CD14-positive monocyte (primary cell): ENCODE measurements around the gene DDC. TPM values are rescaled to one million over a fixed set of nuclear protein-coding genes. Genes with fewer than 3 reads are reported as not detected.

Source experiments
- DNase-seq, 3 donors: peaks; one replicate each; pipeline ENCODE4 v3.0.0-alpha.2; 2011 to 2022
- H2AFZ ChIP-seq: 2 replicates; pipeline ENCODE4 v1.6.0; 2012; ENCODE audit warnings: mild to moderate bottlenecking, low read depth, low read length, inconsistent platforms; ENCODE audit not compliant: insufficient read depth, poor library complexity, severe bottlenecking
- H3K27ac ChIP-seq, 2 donors: 1 replicate in 1 of 2; 2 replicates in 1 of 2; pipeline ENCODE4 v1.5.1; 2012 to 2013; ENCODE audit warnings: low read length in 2 of 2, control low read depth in 1 of 2, inconsistent platforms in 1 of 2, low read depth in 1 of 2, mild to moderate bottlenecking in 1 of 2
- H3K27me3 ChIP-seq, 2 donors: one replicate each; pipeline versions ENCODE4 v1.6.0 to v1.6.1; 2011 to 2013; ENCODE audit warnings: low read length in 2 of 2; ENCODE audit not compliant: control insufficient read depth in 2 of 2, insufficient read depth in 2 of 2
- H3K36me3 ChIP-seq, 2 donors: replicated peaks in 1 of 2; 1 replicate in 1 of 2; 2 replicates in 1 of 2; pipeline versions ENCODE4 v1.5.1 to v1.6.1; 2012 to 2013; ENCODE audit warnings: low read length in 2 of 2, control low read depth in 1 of 2, inconsistent platforms in 1 of 2, mild to moderate bottlenecking in 1 of 2; ENCODE audit not compliant: insufficient read depth in 2 of 2, control insufficient read depth in 1 of 2
- H3K4me1 ChIP-seq, 2 donors: 1 replicate in 1 of 2; 2 replicates in 1 of 2; pipeline versions ENCODE4 v1.5.1 to v1.6.1; 2012 to 2013; ENCODE audit warnings: low read length in 2 of 2, control low read depth in 1 of 2, inconsistent platforms in 1 of 2, mild to moderate bottlenecking in 1 of 2, moderate library complexity in 1 of 2; ENCODE audit not compliant: insufficient read depth in 2 of 2, control insufficient read depth in 1 of 2
- H3K4me2 ChIP-seq: replicated peaks from 2 replicates; pipeline ENCODE3; 2012; ENCODE audit warnings: low read length, moderate library complexity, mild to moderate bottlenecking; ENCODE audit not compliant: poor library complexity, severe bottlenecking; ENCODE audit errors: extremely low read depth
- H3K4me3 ChIP-seq, 3 experiments: fragments of 200-600 bp in 1 of 3; sonication (generic) in 1 of 3; replicated peaks in 1 of 3; 1 replicate in 2 of 3; 2 replicates in 1 of 3; pipeline ENCODE4 v1.5.1; 2011 to 2013; ENCODE audit warnings: low read length in 3 of 3, mild to moderate bottlenecking in 3 of 3, control low read depth in 2 of 3, low read depth in 2 of 3, inconsistent platforms in 1 of 3, moderate library complexity in 1 of 3
- H3K79me2 ChIP-seq: 2 replicates; pipeline ENCODE4 v1.6.0; 2012; ENCODE audit warnings: mild to moderate bottlenecking, control low read depth, inconsistent platforms, low read length, moderate library complexity; ENCODE audit not compliant: insufficient read depth
- H3K9ac ChIP-seq: 2 replicates; pipeline ENCODE4 v1.6.0; 2017; ENCODE audit warnings: low read length, mild to moderate bottlenecking; ENCODE audit not compliant: insufficient read depth, poor library complexity, severe bottlenecking
- H3K9me3 ChIP-seq, 2 donors: replicated peaks in 1 of 2; 1 replicate in 1 of 2; 2 replicates in 1 of 2; pipeline versions ENCODE4 v1.5.1 to v1.6.1; 2012 to 2013; ENCODE audit warnings: low read length in 2 of 2, control low read depth in 1 of 2; ENCODE audit not compliant: control insufficient read depth in 1 of 2, insufficient read depth in 1 of 2
- H4K20me1 ChIP-seq: 2 replicates; pipeline ENCODE4 v1.6.0; 2012; ENCODE audit warnings: mild to moderate bottlenecking, low read length, control low read depth, moderate library complexity; ENCODE audit not compliant: insufficient read depth
- H3K27ac Mint-ChIP-seq, 7 donors: one replicate each; pipeline ENCODE4 v1.8.0; 2020; ENCODE audit warnings: mild to moderate bottlenecking in 7 of 7, mixed read lengths in 7 of 7, moderate library complexity in 6 of 7, inconsistent platforms in 2 of 7
- H3K27me3 Mint-ChIP-seq, 3 donors: one replicate each; pipeline ENCODE4 v1.8.0; 2021 to 2022; ENCODE audit warnings: low read depth in 3 of 3, mild to moderate bottlenecking in 3 of 3, mixed read lengths in 3 of 3, moderate library complexity in 3 of 3, inconsistent platforms in 1 of 3
- H3K36me3 Mint-ChIP-seq, 2 donors: one replicate each; pipeline ENCODE4 v1.8.0; 2020; ENCODE audit warnings: mixed read lengths in 2 of 2, inconsistent platforms in 1 of 2, mild to moderate bottlenecking in 1 of 2
- H3K4me1 Mint-ChIP-seq: one replicate; pipeline ENCODE4 v1.8.0; 2020; ENCODE audit warnings: mild to moderate bottlenecking, mixed read lengths
- H3K4me3 Mint-ChIP-seq, 2 donors: one replicate each; pipeline ENCODE4 v1.8.0; 2020; ENCODE audit warnings: mild to moderate bottlenecking in 2 of 2, mixed read lengths in 2 of 2, moderate library complexity in 1 of 2
- H3K9me3 Mint-ChIP-seq, 7 donors: one replicate each; pipeline ENCODE4 v1.8.0; 2020 to 2022; ENCODE audit warnings: mixed read lengths in 7 of 7, mild to moderate bottlenecking in 6 of 7, moderate library complexity in 6 of 7, inconsistent platforms in 2 of 7
- WGBS: methylation state at CpG from one replicate; pipeline ENCODE4 v1.1.5; 2013; ENCODE audit warnings: missing lambda C conversion rate; ENCODE audit not compliant: insufficient coverage; 5-methylcytosine and 5-hydroxymethylcytosine counted together
- intact Hi-C, 2 donors: fragments of 100-400 bp; cut with micrococcal nuclease; formaldehyde crosslinking; loops; one replicate each; pipeline versions ENCODE4 v1.15.0 to v1.15.1; 2023
- polyA plus RNA-seq, 3 donors: library from polyadenylated mRNA; depleted of rRNA in 1 of 3; unstranded in 2 of 3; stranded (reverse) in 1 of 3; fragments of 300-500 nt in 2 of 3; fragments of >200 nt in 1 of 3; fragmentation: Illumina TruSeq in 2 of 3; gene quantifications; 1 replicate in 2 of 3; 2 replicates in 1 of 3; pipeline ENCODE4 v1.2.3, GENCODE V29; 2012 to 2021
- TF ChIP-seq, protein P1 (sequence below): fragments of 200-600 bp; IDR thresholded peaks from one replicate; pipeline ENCODE4 v1.8.0; 2022; ENCODE audit warnings: antibody characterized with exemption, mild to moderate bottlenecking

The DDC gene
- polyA plus RNA-seq, 3 donors, result not detected

DNA sequence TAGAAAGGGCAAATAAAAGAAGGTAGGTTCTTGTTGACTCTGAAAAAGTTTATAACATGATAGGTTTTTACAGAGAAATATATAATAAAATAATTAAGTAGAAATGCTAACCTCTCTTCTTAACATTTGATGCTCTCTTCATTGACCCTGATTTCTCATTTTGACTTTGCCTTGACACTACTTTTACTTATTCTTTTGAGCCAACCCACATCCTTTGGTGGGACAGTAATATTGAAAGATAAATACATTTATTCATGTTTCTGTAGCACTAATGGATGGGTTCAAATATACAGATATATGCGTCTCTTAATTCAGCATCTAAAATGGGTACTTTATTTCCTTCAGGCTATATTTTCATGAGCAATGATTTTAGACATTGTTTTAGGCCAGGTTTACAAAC lies 34.4 kb downstream of the DDC start:
- Histone ChIP-seq H3K4me2 (no peak overlapping the region), H3K9me3 (no peaks in the 10 kb centered on the region), H3K79me2 (no peaks in the 10 kb centered on the region), H3K9ac (no peak overlapping the region), H4K20me1 (no peaks in the 10 kb centered on the region), H3K27me3 (no peaks in the 10 kb centered on the region), H3K4me3 (no peak overlapping the region), H3K4me1 (peaks cover 5% of the 10 kb centered on the region in 2 donors), H3K27ac (no peak overlapping the region), H2AFZ (no peak overlapping the region), H3K36me3 (no peaks in the 10 kb centered on the region)
- no peak overlapping the region for H3K4me3 Mint-ChIP-seq
- no peak overlapping the region for H3K27ac Mint-ChIP-seq
- H3K4me1 Mint-ChIP-seq, result peaks cover 11% of the 10 kb centered on the region
- DNase-seq, result no peak
- intact Hi-C loops, result no loop called here
- no peaks in the 10 kb centered on the region for H3K36me3 Mint-ChIP-seq
- TF ChIP-seq, protein P1, sequence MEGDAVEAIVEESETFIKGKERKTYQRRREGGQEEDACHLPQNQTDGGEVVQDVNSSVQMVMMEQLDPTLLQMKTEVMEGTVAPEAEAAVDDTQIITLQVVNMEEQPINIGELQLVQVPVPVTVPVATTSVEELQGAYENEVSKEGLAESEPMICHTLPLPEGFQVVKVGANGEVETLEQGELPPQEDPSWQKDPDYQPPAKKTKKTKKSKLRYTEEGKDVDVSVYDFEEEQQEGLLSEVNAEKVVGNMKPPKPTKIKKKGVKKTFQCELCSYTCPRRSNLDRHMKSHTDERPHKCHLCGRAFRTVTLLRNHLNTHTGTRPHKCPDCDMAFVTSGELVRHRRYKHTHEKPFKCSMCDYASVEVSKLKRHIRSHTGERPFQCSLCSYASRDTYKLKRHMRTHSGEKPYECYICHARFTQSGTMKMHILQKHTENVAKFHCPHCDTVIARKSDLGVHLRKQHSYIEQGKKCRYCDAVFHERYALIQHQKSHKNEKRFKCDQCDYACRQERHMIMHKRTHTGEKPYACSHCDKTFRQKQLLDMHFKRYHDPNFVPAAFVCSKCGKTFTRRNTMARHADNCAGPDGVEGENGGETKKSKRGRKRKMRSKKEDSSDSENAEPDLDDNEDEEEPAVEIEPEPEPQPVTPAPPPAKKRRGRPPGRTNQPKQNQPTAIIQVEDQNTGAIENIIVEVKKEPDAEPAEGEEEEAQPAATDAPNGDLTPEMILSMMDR, result no peak
- peaks cover 3% of the 10 kb centered on the region in 3 donors for H3K27me3 Mint-ChIP-seq
- WGBS, result no CpG with 5 or more reads among the region's 1 CpG
- H3K9me3 Mint-ChIP-seq, result no peaks in the 10 kb centered on the region

DNA sequence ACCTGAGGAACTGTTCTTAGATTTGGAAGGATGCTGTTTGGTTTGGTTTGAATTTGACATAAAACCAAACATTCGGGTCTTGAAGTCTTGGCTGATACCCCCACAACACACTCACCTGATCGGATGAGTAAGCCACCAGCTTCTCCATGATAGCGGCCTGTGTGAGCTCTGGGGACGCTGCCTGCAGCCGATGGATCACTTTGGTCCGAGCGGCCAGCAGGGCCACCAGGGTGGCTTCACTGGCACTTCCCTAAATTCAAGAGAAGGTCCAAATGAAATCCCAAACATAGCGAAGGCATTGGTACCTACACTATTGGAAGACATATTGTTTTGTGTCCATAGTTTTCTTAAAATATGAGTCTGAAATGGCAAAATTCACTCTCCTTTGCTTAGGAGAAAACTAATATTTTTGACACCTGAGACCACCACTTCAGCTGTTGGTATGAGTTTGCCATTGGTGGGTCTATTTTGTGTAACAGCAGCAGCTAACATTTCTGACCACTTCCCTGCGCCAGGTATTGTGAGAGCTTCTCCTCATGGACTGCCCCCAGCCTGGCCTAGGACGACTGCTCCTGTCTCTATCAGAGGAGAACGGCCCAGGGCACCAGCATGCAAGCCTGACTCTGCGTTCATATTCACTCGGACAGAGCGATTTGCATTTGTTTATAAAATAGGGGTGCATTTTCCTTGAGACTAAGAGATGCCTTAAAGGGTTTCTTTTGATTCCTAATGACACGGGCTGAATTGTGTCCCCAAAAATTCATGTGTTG lies 35.9 kb downstream of the DDC start:
- H3K27me3 Mint-ChIP-seq, result peaks cover 2 to 3% (median 3%) of the 10 kb centered on the region in 3 donors
- Histone ChIP-seq H3K27ac (no peak overlapping the region), H3K4me1 (no peaks in the 10 kb centered on the region), H3K79me2 (no peaks in the 10 kb centered on the region), H3K27me3 (no peaks in the 10 kb centered on the region), H3K9ac (no peak overlapping the region), H2AFZ (no peak overlapping the region), H4K20me1 (no peaks in the 10 kb centered on the region), H3K9me3 (no peaks in the 10 kb centered on the region), H3K4me3 (no peak overlapping the region), H3K36me3 (no peaks in the 10 kb centered on the region), H3K4me2 (no peak overlapping the region)
- no peaks in the 10 kb centered on the region for H3K9me3 Mint-ChIP-seq
- TF ChIP-seq, protein P1, result no peak
- H3K36me3 Mint-ChIP-seq, result no peaks in the 10 kb centered on the region
- no peaks in the 10 kb centered on the region for H3K4me1 Mint-ChIP-seq
- no peak overlapping the region for H3K4me3 Mint-ChIP-seq
- DNase-seq, result no peak
- WGBS, result 86% methylated on average over 13 of the region's 15 CpGs
- H3K27ac Mint-ChIP-seq, result no peak overlapping the region
- intact Hi-C loops, result no loop called here
